SH-SY5Y (cell line): Measurements from ENCODE around the gene STK40.

Experiments used
- GATA2 ChIP-seq: IDR thresholded peaks from 2 replicates; pipeline ENCODE4 v1.6.1; 2011; ENCODE audit warnings: mild to moderate bottlenecking, low read depth, low read length
- GATA3 ChIP-seq: IDR thresholded peaks from 2 replicates; pipeline ENCODE4 v1.6.1; 2011; ENCODE audit warnings: low read depth, mild to moderate bottlenecking, low read length, moderate library complexity

STK40 gene

GRCh38 chr1:36346741-36347370 lies 38.9 kb downstream of the STK40 start:
- TF ChIP-seq GATA2, result no peak
- TF ChIP-seq GATA3, result no peak

GRCh38 chr1:36345353-36345752 lies 40.4 kb downstream of the STK40 start:
- TF ChIP-seq GATA3 (no peak), GATA2 (no peak)

- no peak for TF ChIP-seq GATA2
- no peak for TF ChIP-seq GATA3
Observed at GRCh38 chr1:36344395-36344680, 41.4 kb downstream of the STK40 start.

GRCh38 chr1:36343651-36344394 lies 41.9 kb downstream of the STK40 start:
- TF ChIP-seq GATA3, result no peak

GRCh38 chr1:36342426-36343185 lies 43.1 kb downstream of the STK40 start:
- TF ChIP-seq GATA2 (no peak), GATA3 (no peak)

GRCh38 chr1:36341626-36342320 lies 44.0 kb downstream of the STK40 start:
- TF ChIP-seq GATA3, result no peak
- no peak for TF ChIP-seq GATA2

GRCh38 chr1:36339615-36340014 lies 46.1 kb downstream of the STK40 start:
- TF ChIP-seq GATA3, result no peak
- TF ChIP-seq GATA2, result no peak

GRCh38 chr1:36339215-36339614 lies 46.5 kb downstream of the STK40 start:
- TF ChIP-seq GATA3, result no peak
- TF ChIP-seq GATA2, result no peak

- no peak for TF ChIP-seq GATA3
- TF ChIP-seq GATA2, result no peak
Observed at GRCh38 chr1:36337830-36338229, 47.9 kb downstream of the STK40 start.

- no peak for TF ChIP-seq GATA3
- TF ChIP-seq GATA2, result no peak
Observed at GRCh38 chr1:36330940-36331339, 54.8 kb downstream of the STK40 start.

GRCh38 chr1:36329817-36330216 lies 55.9 kb downstream of the STK40 start:
- TF ChIP-seq GATA2 (no peak), GATA3 (no peak)

GRCh38 chr1:36328713-36329112 lies 57.0 kb downstream of the STK40 start:
- TF ChIP-seq GATA3 (no peak), GATA2 (no peak)

GRCh38 chr1:36328088-36328480 lies 57.6 kb downstream of the STK40 start:
- TF ChIP-seq GATA2, result no peak
- TF ChIP-seq GATA3, result no peak

GRCh38 chr1:36327421-36328087 lies 58.2 kb downstream of the STK40 start:
- TF ChIP-seq GATA3 (no peak), GATA2 (no peak)
